ENCODE data around the gene AGPAT4. TPM values are rescaled to one million over a fixed set of nuclear protein-coding genes. Genes with fewer than 3 reads are reported as not detected.

The AGPAT4 gene
- total and polyA plus RNA-seq, 2 of the 4 experiments (the other 2 are of a cell fraction): 3.6 to 3.8 TPM

DNA sequence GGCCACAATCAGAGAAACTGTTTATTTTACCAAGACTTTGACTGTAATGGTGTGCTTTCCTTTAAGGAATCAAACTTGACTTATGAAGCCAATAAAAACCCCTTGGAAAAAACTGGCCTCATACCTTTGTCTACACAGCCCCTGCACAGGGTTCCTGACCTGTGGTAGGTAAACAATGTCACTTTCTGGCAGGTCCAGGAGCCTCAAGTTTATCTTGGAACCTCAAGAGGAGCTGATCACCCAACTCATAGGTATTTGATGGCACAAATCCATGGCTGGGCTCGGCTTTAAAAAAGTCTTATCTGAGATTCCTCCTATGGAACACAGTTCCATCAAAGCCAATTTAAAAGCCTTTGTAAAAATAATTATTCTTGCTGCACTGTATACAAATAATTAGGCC is 61.0 kb downstream of the AGPAT4 start:
- H4K8ac ChIP-seq (ENCODE audit: low read depth in 2 of 2, low read length in 2 of 2): no peak overlapping the region
- no peak overlapping the region for H4K5ac ChIP-seq (ENCODE audit: low read depth, low read length)
- no peak overlapping the region for H3K4me2 ChIP-seq (ENCODE audit: low read depth, low read length)
- no peak overlapping the region for H2BK120ac ChIP-seq (ENCODE audit: low read depth, low read length)
- ChIA-PET CTCF (no interaction called here), POLR2A (ENCODE audit: unreplicated experiment) (no interaction called here)
- H3K4me1 ChIP-seq (ENCODE audit: control insufficient read depth, insufficient read depth, low read length): peaks cover 6% of the 10 kb centered on the region
- H3K9me3 ChIP-seq (ENCODE audit: control insufficient read depth, insufficient read depth, low read length): 0 out of 2 replicates have a peak, but pooled peaks cover 2% of the 10 kb centered on the region
- TF ChIP-seq RFX5 (IDR thresholded peaks at IDR 0.05; ENCODE audit: low read depth, low read length): no peak
- TF ChIP-seq POLR2A (IDR thresholded peaks at IDR 0.05; ENCODE audit: low read depth, low read length): no peak
- no peak for TF ChIP-seq RCOR1 (IDR thresholded peaks at IDR 0.05; ENCODE audit: insufficient replicate concordance, low read length)
- TF ChIP-seq ELK1 (IDR thresholded peaks at IDR 0.05; ENCODE audit: borderline replicate concordance, low read depth, low read length): no peak
- no peak for TF ChIP-seq SMC3 (IDR thresholded peaks at IDR 0.05; ENCODE audit: low read depth, low read length)
- TF ChIP-seq CHD1 (IDR thresholded peaks at IDR 0.05; ENCODE audit: low read depth, low read length): no peak
- peaks cover 1% of the 10 kb centered on the region; the same call in 1 of the 2 replicates for H3K36me3 ChIP-seq (ENCODE audit: control insufficient read depth, insufficient read depth, low read length)
- no peak overlapping the region for H3K27ac ChIP-seq (ENCODE audit: insufficient read depth, low read length)
- H2AK5ac ChIP-seq (ENCODE audit: low read depth, low read length): no peak overlapping the region
- no TSS peak for BruUV-seq (replicated peaks)
- ATAC-seq (ENCODE audit: low read depth) (no peak), DNase-seq (no peak)
- dilution Hi-C loops (cut with HindIII; ENCODE audit: low sequenced_read_pairs, unreplicated experiment): no loop called here
- H3K56ac ChIP-seq (ENCODE audit: extremely low read depth, insufficient read depth, low read length): no peak overlapping the region
- WGBS, 2 experiments (ENCODE audit: extremely low coverage in 2 of 2, insufficient read length in 1 of 2): no CpG with 5 or more reads among the region's 1 CpG
- intact Hi-C loops (cut with micrococcal nuclease): no loop called here
- H2BK20ac ChIP-seq (ENCODE audit: low read depth, low read length): no peak overlapping the region
- H2BK15ac ChIP-seq (ENCODE audit: low read depth, low read length): no peak overlapping the region
- no peak overlapping the region for H2AK9ac ChIP-seq (replicated peaks; ENCODE audit: low read depth, low read length, poor library complexity)
- H2AFZ ChIP-seq (replicated peaks; ENCODE audit: low read length, poor library complexity): no peak overlapping the region
- H3K18ac ChIP-seq (ENCODE audit: low read depth, low read length): no peak overlapping the region
- no peak overlapping the region for H3K14ac ChIP-seq (replicated peaks; ENCODE audit: low read depth, low read length)
- H4K91ac ChIP-seq (ENCODE audit: insufficient read depth, low read depth, low read length): no peak overlapping the region
- no peak overlapping the region for H3K4me3 ChIP-seq (ENCODE audit: insufficient read depth, low read depth, low read length)
- in situ Hi-C loops (cut with MboI; ENCODE audit: low sequenced_read_pairs): no loop called here
- H3K79me1 ChIP-seq (ENCODE audit: low read depth in 1 of 2, low read length in 2 of 2): peaks cover 0 to 9% of the 10 kb centered on the region in 2 experiments; a peak in 3 of 4 replicates
- peaks cover 15% of the 10 kb centered on the region; the same call in 1 of the 2 replicates for H3K9me1 ChIP-seq (ENCODE audit: insufficient read depth, low read length)
- H3K23ac ChIP-seq (ENCODE audit: low read depth, low read length): no peak overlapping the region
- no peak overlapping the region for H2BK5ac ChIP-seq (ENCODE audit: low read depth, low read length, poor library complexity, severe bottlenecking)
- no peaks in the 10 kb centered on the region for H3K27me3 ChIP-seq (ENCODE audit: control insufficient read depth, insufficient read depth, low read length)
- no peaks in the 10 kb centered on the region for H4K20me1 ChIP-seq (ENCODE audit: insufficient read depth, low read length)
- no peak overlapping the region for H3K4ac ChIP-seq (ENCODE audit: low read depth, low read length)
- H3K9ac ChIP-seq (ENCODE audit: low read depth, low read length): no peak overlapping the region
